MM.1S (cell line): ENCODE results near the gene TSN.

Experiments used
- DNase-seq: peaks from one replicate; pipeline ENCODE4 v3.0.0-alpha.2; 2015
- H2AFZ ChIP-seq: fragments of 300-600 bp; sonication (generic); 2 replicates; pipeline ENCODE4 v1.6.0; 2016; ENCODE audit warnings: antibody characterized with exemption, low read length
- H3F3A ChIP-seq: fragments of 300-600 bp; sonication (generic); 2 replicates; pipeline ENCODE4 v1.6.1; 2016; ENCODE audit warnings: mild to moderate bottlenecking, antibody characterized with exemption, low read length, moderate library complexity, mixed read lengths; ENCODE audit not compliant: insufficient read depth
- H3K27ac ChIP-seq: fragments of 300-600 bp; sonication (generic); 2 replicates; pipeline ENCODE4 v1.5.1; 2016; ENCODE audit warnings: mild to moderate bottlenecking, low read length
- H3K27me3 ChIP-seq: fragments of 300-600 bp; sonication (generic); replicated peaks from 2 replicates; pipeline ENCODE4 v1.6.0; 2016; ENCODE audit warnings: low read length; ENCODE audit not compliant: insufficient read depth
- H3K36me3 ChIP-seq: fragments of 300-600 bp; sonication (generic); replicated peaks from 2 replicates; pipeline ENCODE4 v1.6.1; 2016; ENCODE audit warnings: mild to moderate bottlenecking, low read length, mixed read lengths; ENCODE audit not compliant: insufficient read depth
- H3K4me1 ChIP-seq: fragments of 300-600 bp; sonication (generic); 2 replicates; pipeline ENCODE4 v1.6.1; 2016; ENCODE audit warnings: low read length, mixed read lengths
- H3K4me2 ChIP-seq: fragments of 300-600 bp; sonication (generic); 2 replicates; pipeline ENCODE4 v1.6.0; 2016; ENCODE audit warnings: low read depth, low read length
- H3K4me3 ChIP-seq: fragments of 300-600 bp; sonication (generic); 2 replicates; pipeline ENCODE4 v1.5.1; 2016; ENCODE audit warnings: low read length, mixed read lengths
- H3K79me2 ChIP-seq: fragments of 300-600 bp; sonication (generic); 2 replicates; pipeline ENCODE4 v1.6.1; 2016; ENCODE audit warnings: mixed run types, low read length, mixed read lengths
- H3K9ac ChIP-seq: fragments of 300-600 bp; sonication (generic); 2 replicates; pipeline ENCODE4 v1.6.1; 2016; ENCODE audit warnings: low read length, mixed read lengths
- H3K9me2 ChIP-seq: fragments of 300-600 bp; sonication (generic); replicated peaks from 2 replicates; pipeline ENCODE4 v1.6.1; 2016; ENCODE audit warnings: mild to moderate bottlenecking, low read length, mixed read lengths; ENCODE audit not compliant: insufficient read depth
- H3K9me3 ChIP-seq: fragments of 300-600 bp; sonication (generic); replicated peaks from 2 replicates; pipeline ENCODE4 v1.6.1; 2016; ENCODE audit warnings: mild to moderate bottlenecking, low read length, mixed read lengths; ENCODE audit not compliant: insufficient read depth
- H4K20me1 ChIP-seq: fragments of 300-600 bp; sonication (generic); 2 replicates; pipeline ENCODE4 v1.6.1; 2016; ENCODE audit warnings: mild to moderate bottlenecking, low read length, moderate library complexity, mixed read lengths; ENCODE audit not compliant: insufficient read depth
- CTCF ChIP-seq: fragments of 300-600 bp; sonication (generic); IDR thresholded peaks from 2 replicates; pipeline ENCODE4 v1.5.1; 2016; ENCODE audit warnings: antibody characterized with exemption, low read length, mixed read lengths
- EZH2 ChIP-seq: fragments of 300-600 bp; sonication (generic); optimal IDR thresholded peaks from 2 replicates; pipeline ENCODE3; 2017; ENCODE audit warnings: low read depth, mild to moderate bottlenecking, antibody characterized with exemption, low read length, mixed read lengths
- EZH2phosphoT487 ChIP-seq: fragments of 300-600 bp; sonication (generic); IDR thresholded peaks from 2 replicates; pipeline ENCODE4 v1.6.1; 2018; ENCODE audit warnings: antibody characterized with exemption, low read length

The TSN gene

GRCh38 chr2:121783180-121783579 is 27.7 kb downstream of the TSN start:
- Histone ChIP-seq H3K4me1 (no peaks in the 10 kb centered on the region), H3F3A (no peaks in the 10 kb centered on the region), H4K20me1 (no peaks in the 10 kb centered on the region), H3K79me2 (no peaks in the 10 kb centered on the region), H3K9me3 (no peaks in the 10 kb centered on the region), H3K9ac (no peak overlapping the region), H3K36me3 (no peaks in the 10 kb centered on the region), H3K27me3 (no peaks in the 10 kb centered on the region), H3K27ac (no peak overlapping the region), H3K4me3 (no peak overlapping the region), H3K9me2 (no peaks in the 10 kb centered on the region), H2AFZ (no peak overlapping the region), H3K4me2 (no peak overlapping the region)
- no peak for DNase-seq
- TF ChIP-seq EZH2 (no peak), CTCF (no peak), EZH2phosphoT487 (no peak)

- Histone ChIP-seq H2AFZ (no peak overlapping the region), H3K36me3 (no peaks in the 10 kb centered on the region), H3K9ac (no peak overlapping the region), H3K79me2 (no peaks in the 10 kb centered on the region), H3K4me3 (no peak overlapping the region), H4K20me1 (no peaks in the 10 kb centered on the region), H3K27ac (no peak overlapping the region), H3K4me1 (no peaks in the 10 kb centered on the region), H3K4me2 (no peak overlapping the region), H3F3A (no peaks in the 10 kb centered on the region), H3K9me2 (no peaks in the 10 kb centered on the region), H3K27me3 (no peaks in the 10 kb centered on the region), H3K9me3 (no peaks in the 10 kb centered on the region)
- no peak for DNase-seq
- no peak for TF ChIP-seq EZH2phosphoT487
- TF ChIP-seq EZH2, result no peak
- no peak for TF ChIP-seq CTCF
Observed at GRCh38 chr2:121788685-121789084, 33.2 kb downstream of the TSN start.

DNA sequence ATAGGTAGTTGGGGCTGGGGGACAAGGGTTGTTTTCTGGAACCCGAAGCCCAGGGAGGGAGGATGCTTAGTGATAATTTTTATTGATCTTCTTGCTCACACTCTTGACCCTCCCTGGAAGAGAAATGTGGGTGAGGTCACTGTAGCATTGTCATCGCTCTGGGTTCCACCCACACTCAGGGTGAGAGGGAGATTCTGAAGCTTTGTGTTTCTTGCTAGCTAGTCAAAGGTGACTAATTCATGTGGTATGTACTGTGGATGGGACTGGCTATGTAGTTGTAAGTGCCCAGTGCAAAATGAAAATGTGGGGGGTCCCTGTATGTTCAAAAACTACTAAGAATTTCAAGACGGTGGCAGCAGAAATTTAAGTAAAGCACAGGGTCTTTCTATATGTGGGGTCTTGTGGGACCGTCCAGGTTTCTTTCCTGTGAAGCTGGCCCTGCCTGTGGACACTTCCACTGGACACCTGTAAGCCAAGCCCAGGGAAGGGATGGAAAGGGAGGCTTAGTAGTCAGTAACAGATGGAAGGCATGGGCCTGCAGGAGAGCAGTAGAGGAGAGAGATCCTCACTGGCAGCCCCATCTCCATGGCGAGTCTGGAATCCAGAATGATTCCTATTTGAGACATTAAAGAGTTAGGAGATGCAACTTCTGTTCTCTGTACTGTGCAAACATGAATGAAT is 35.0 kb downstream of the TSN start:
- Histone ChIP-seq H3K27me3 (no peaks in the 10 kb centered on the region), H3K4me1 (no peaks in the 10 kb centered on the region), H3K4me3 (no peak overlapping the region), H3K79me2 (no peaks in the 10 kb centered on the region), H3K36me3 (no peaks in the 10 kb centered on the region), H3K27ac (no peak overlapping the region), H3K9ac (no peak overlapping the region), H3F3A (no peaks in the 10 kb centered on the region), H4K20me1 (no peaks in the 10 kb centered on the region), H3K4me2 (no peak overlapping the region), H2AFZ (no peak overlapping the region), H3K9me3 (no peaks in the 10 kb centered on the region), H3K9me2 (no peaks in the 10 kb centered on the region)
- no peak for DNase-seq
- TF ChIP-seq CTCF, result no peak
- TF ChIP-seq EZH2phosphoT487, result no peak
- TF ChIP-seq EZH2, result no peak
